Hepatocyte (in vitro differentiated cells): Measurements from ENCODE around the gene TRIM36. TPM values are rescaled to one million over a fixed set of nuclear protein-coding genes. Genes with fewer than 3 reads are reported as not detected.

Source experiments
- DNase-seq: peaks from one replicate; pipeline ENCODE4 v3.0.0-alpha.2; 2016; ENCODE audit warnings: low spot score
- H2AFZ ChIP-seq: fragments of 200-600 bp; sonication (generic); 2 replicates; pipeline ENCODE4 v1.6.0; 2016; ENCODE audit warnings: antibody characterized with exemption, mild to moderate bottlenecking
- H3K27ac ChIP-seq: fragments of 200-600 bp; sonication (generic); 2 replicates; pipeline ENCODE4 v1.5.1; 2016; ENCODE audit warnings: mild to moderate bottlenecking
- H3K27me3 ChIP-seq: fragments of 200-600 bp; sonication (generic); 2 replicates; pipeline ENCODE4 v1.6.1; 2016
- H3K36me3 ChIP-seq: fragments of 200-600 bp; sonication (generic); replicated peaks from 2 replicates; pipeline ENCODE4 v1.5.1; 2016; ENCODE audit warnings: low read depth; ENCODE audit not compliant: insufficient read depth
- H3K4me1 ChIP-seq: fragments of 200-600 bp; sonication (generic); 2 replicates; pipeline ENCODE4 v1.5.1; 2016; ENCODE audit warnings: mild to moderate bottlenecking, moderate library complexity; ENCODE audit not compliant: insufficient read depth
- H3K4me2 ChIP-seq: fragments of 200-600 bp; sonication (generic); 2 replicates; pipeline ENCODE4 v1.6.0; 2016
- H3K4me3 ChIP-seq: fragments of 200-600 bp; sonication (generic); 2 replicates; pipeline ENCODE4 v1.5.1; 2016; ENCODE audit warnings: mild to moderate bottlenecking
- H3K79me2 ChIP-seq: fragments of 200-600 bp; sonication (generic); 2 replicates; pipeline ENCODE4 v1.6.0; 2017; ENCODE audit warnings: mild to moderate bottlenecking
- H3K9me2 ChIP-seq: fragments of 200-600 bp; sonication (generic); replicated peaks from 2 replicates; pipeline ENCODE4 v1.6.0; 2017; ENCODE audit warnings: mild to moderate bottlenecking; ENCODE audit not compliant: insufficient read depth
- H3K9me3 ChIP-seq: fragments of 200-600 bp; sonication (generic); 2 replicates; pipeline ENCODE4 v1.5.1; 2016; ENCODE audit warnings: low read depth, mild to moderate bottlenecking
- H4K20me1 ChIP-seq: fragments of 200-600 bp; sonication (generic); 2 replicates; pipeline ENCODE4 v1.6.0; 2016; ENCODE audit warnings: mild to moderate bottlenecking; ENCODE audit not compliant: insufficient read depth, poor library complexity, severe bottlenecking
- CTCF ChIP-seq: fragments of 200-600 bp; sonication (generic); IDR thresholded peaks from 2 replicates; pipeline ENCODE4 v1.5.1; 2016; ENCODE audit warnings: antibody characterized with exemption, mild to moderate bottlenecking; ENCODE audit not compliant: poor library complexity
- EZH2 ChIP-seq: fragments of 200-600 bp; sonication (generic); IDR thresholded peaks from 2 replicates; pipeline ENCODE4 v1.6.1; 2016; ENCODE audit warnings: antibody characterized with exemption, mild to moderate bottlenecking, borderline replicate concordance
- EZH2phosphoT487 ChIP-seq: fragments of 200-600 bp; sonication (generic); IDR thresholded peaks from one replicate; pipeline ENCODE4 v1.6.1; 2018; ENCODE audit warnings: antibody characterized with exemption, mild to moderate bottlenecking, low read depth, moderate library complexity; ENCODE audit not compliant: unreplicated experiment, severe bottlenecking
- whole genome bisulfite sequencing: methylation state at CpG from one replicate; pipeline ENCODE4 v1.1.6; 2016; ENCODE audit warnings: low lambda C conversion rate; ENCODE audit errors: missing lambda C conversion rate; 5-methylcytosine and 5-hydroxymethylcytosine counted together
- polyA plus RNA-seq: library from polyadenylated mRNA; unstranded; fragments of >200 nt; fragmentation: Nextera tagmentation; extraction: Ambion mirVana; gene quantifications from 2 replicates; pipeline ENCODE4 v1.2.1, GENCODE V29; 2016
- total RNA-seq: library from RNA; depleted of rRNA; stranded (reverse); fragments of >200 nt; gene quantifications from 2 replicates; pipeline ENCODE4 v1.2.3, GENCODE V29; 2014

TRIM36 gene
- total and polyA plus RNA-seq, 2 experiments from 2014 or later: 1.3 to 3.1 TPM

GRCh38 chr5:115079924-115080623, 89.6 kb downstream of the TRIM36 start:
- H3K9me3 ChIP-seq: no peaks in the 10 kb centered on the region
- TF ChIP-seq EZH2phosphoT487: no peak
- TF ChIP-seq EZH2: no peak
- no peak for TF ChIP-seq CTCF
- no peak overlapping the region for H3K4me3 ChIP-seq
- no peaks in the 10 kb centered on the region for H4K20me1 ChIP-seq
- WGBS: 75% methylated on average over 2 of the region's 2 CpGs
- no peak overlapping the region for H3K4me2 ChIP-seq
- no peaks in the 10 kb centered on the region for H3K79me2 ChIP-seq
- H2AFZ ChIP-seq: no peak overlapping the region
- DNase-seq: no peak
- no peaks in the 10 kb centered on the region for H3K36me3 ChIP-seq
- no peaks in the 10 kb centered on the region for H3K27me3 ChIP-seq
- no peak overlapping the region for H3K27ac ChIP-seq
- H3K4me1 ChIP-seq: no peaks in the 10 kb centered on the region
- H3K9me2 ChIP-seq: no peaks in the 10 kb centered on the region

Other genes with a start within 250 kb of the TRIM36 start
- gene PGGT1B, start 93.0 kb upstream of the TRIM36 start, total RNA-seq: 14.1 and 16.8 TPM in 2 replicates
- 4.3 and 5.8 TPM in 2 replicates for gene PGGT1B, start 93.0 kb upstream of the TRIM36 start, polyA plus RNA-seq
- 3.7 and 4.1 TPM in 2 replicates for gene CCDC112, start 126.7 kb upstream of the TRIM36 start, total RNA-seq
- gene CCDC112, start 126.7 kb upstream of the TRIM36 start, polyA plus RNA-seq: 4.2 TPM in 2 replicates